ENCODE results near the gene CELF2. TPM values are rescaled to one million over a fixed set of nuclear protein-coding genes. Genes with fewer than 3 reads are reported as not detected.

CELF2 gene
- total and polyA plus RNA-seq, 2 of the 4 experiments (the other 2 are of a cell fraction) = 3.5 to 6.6 TPM

- H2AK9ac ChIP-seq (replicated peaks; ENCODE audit: low read depth, low read length, poor library complexity) = no peak overlapping the region
- no peaks in the 10 kb centered on the region for H3K79me1 ChIP-seq (ENCODE audit: low read depth in 1 of 2, low read length in 2 of 2)
- H3K4ac ChIP-seq (ENCODE audit: low read depth, low read length) = no peak overlapping the region
- no peak overlapping the region for H2AFZ ChIP-seq (replicated peaks; ENCODE audit: low read length, poor library complexity)
- ChIA-PET POLR2A (ENCODE audit: unreplicated experiment) (no interaction called here), CTCF (no interaction called here)
- H3K18ac ChIP-seq (ENCODE audit: low read depth, low read length) = no peak overlapping the region
- ATAC-seq (ENCODE audit: low read depth) = no peak
- H2AK5ac ChIP-seq (ENCODE audit: low read depth, low read length) = no peak overlapping the region
- H3K4me3 ChIP-seq (ENCODE audit: insufficient read depth, low read depth, low read length) = no peak overlapping the region
- TF ChIP-seq BHLHE40 (IDR thresholded peaks at IDR 0.05; ENCODE audit: low read depth, low read length) = no peak
- TF ChIP-seq CHD1 (IDR thresholded peaks at IDR 0.05; ENCODE audit: low read depth, low read length) = no peak
- TF ChIP-seq MXI1 (IDR thresholded peaks at IDR 0.05; ENCODE audit: borderline replicate concordance, low read depth, low read length) = no peak
- BruUV-seq (replicated peaks) = no TSS peak
- H3K4me2 ChIP-seq (ENCODE audit: low read depth, low read length) = no peak overlapping the region
- intact Hi-C loops (cut with micrococcal nuclease) = no loop called here
- no peaks in the 10 kb centered on the region for H4K20me1 ChIP-seq (ENCODE audit: insufficient read depth, low read length)
- no peak overlapping the region for H3K23ac ChIP-seq (ENCODE audit: low read depth, low read length)
- in situ Hi-C loops (cut with MboI; ENCODE audit: low sequenced_read_pairs) = no loop called here
- H2BK120ac ChIP-seq (ENCODE audit: low read depth, low read length) = no peak overlapping the region
- WGBS, 2 experiments (ENCODE audit: extremely low coverage in 2 of 2, insufficient read length in 1 of 2) = 16% methylated on average over 3 of the region's 3 CpGs; no CpG with 5 or more reads in 1 of the 2 experiments
- no peaks in the 10 kb centered on the region for H3K36me3 ChIP-seq (ENCODE audit: control insufficient read depth, insufficient read depth, low read length)
- no peak overlapping the region for H3K27ac ChIP-seq (ENCODE audit: insufficient read depth, low read length)
- H3K9me1 ChIP-seq (ENCODE audit: insufficient read depth, low read length) = no peaks in the 10 kb centered on the region
- H2BK20ac ChIP-seq (ENCODE audit: low read depth, low read length) = no peak overlapping the region
- no peak overlapping the region for H4K5ac ChIP-seq (ENCODE audit: low read depth, low read length)
- no peak overlapping the region for H4K91ac ChIP-seq (ENCODE audit: insufficient read depth, low read depth, low read length)
- no peak for DNase-seq
- dilution Hi-C loops (cut with HindIII; ENCODE audit: low sequenced_read_pairs, unreplicated experiment) = no loop called here
- no peaks in the 10 kb centered on the region for H3K27me3 ChIP-seq (ENCODE audit: control insufficient read depth, insufficient read depth, low read length)
- no peak overlapping the region for H3K9ac ChIP-seq (ENCODE audit: low read depth, low read length)
- H3K9me3 ChIP-seq (ENCODE audit: control insufficient read depth, insufficient read depth, low read length) = peaks cover 4% of the 10 kb centered on the region
- H2BK5ac ChIP-seq (ENCODE audit: low read depth, low read length, poor library complexity, severe bottlenecking) = no peak overlapping the region
- no peak overlapping the region for H2BK15ac ChIP-seq (ENCODE audit: low read depth, low read length)
- no peak overlapping the region for H4K8ac ChIP-seq (ENCODE audit: low read depth in 2 of 2, low read length in 2 of 2)
- H3K14ac ChIP-seq (replicated peaks; ENCODE audit: low read depth, low read length) = no peak overlapping the region
- H3K56ac ChIP-seq (ENCODE audit: extremely low read depth, insufficient read depth, low read length) = no peak overlapping the region
- no peaks in the 10 kb centered on the region for H3K4me1 ChIP-seq (ENCODE audit: control insufficient read depth, insufficient read depth, low read length)
Observed at GRCh38 chr10:11357439-11357838, 339.8 kb downstream of the CELF2 start.
